Hepatocyte (in vitro differentiated cells): ENCODE data around the gene BPIFA2.

Experiments
- CTCF ChIP-seq: fragments of 200-600 bp; sonication (generic); IDR thresholded peaks from 2 replicates; pipeline ENCODE4 v1.5.1; 2016; ENCODE audit warnings: antibody characterized with exemption, mild to moderate bottlenecking; ENCODE audit not compliant: poor library complexity
- EZH2 ChIP-seq: fragments of 200-600 bp; sonication (generic); IDR thresholded peaks from 2 replicates; pipeline ENCODE4 v1.6.1; 2016; ENCODE audit warnings: antibody characterized with exemption, mild to moderate bottlenecking, borderline replicate concordance
- EZH2phosphoT487 ChIP-seq: fragments of 200-600 bp; sonication (generic); IDR thresholded peaks from one replicate; pipeline ENCODE4 v1.6.1; 2018; ENCODE audit warnings: antibody characterized with exemption, mild to moderate bottlenecking, low read depth, moderate library complexity; ENCODE audit not compliant: unreplicated experiment, severe bottlenecking

GRCh38 chr20:33211817-33212424, 44.0 kb downstream of the BPIFA2 start:
- TF ChIP-seq CTCF: peak; percentile 70
- TF ChIP-seq EZH2: no peak
- no peak for TF ChIP-seq EZH2phosphoT487
